Thyroid gland (tissue), 4 donors: ENCODE results near the gene SSX2IP.

Source experiments
- CTCF ChIP-seq, 6 experiments: fragments of 200-600 bp in 3 of 6; fragments of 450-650 bp in 3 of 6; sonication (generic) in 3 of 6; IDR thresholded peaks; one replicate each; pipeline ENCODE4 v1.5.1; 2016 to 2019; ENCODE audit warnings: antibody characterized with exemption in 6 of 6, mild to moderate bottlenecking in 2 of 6, inconsistent platforms in 1 of 6, moderate library complexity in 1 of 6
- POLR2A ChIP-seq, 2 donors: fragments of 450-650 bp; IDR thresholded peaks; one replicate each; pipeline ENCODE4 v1.6.1; 2017; ENCODE audit warnings: antibody characterized with exemption in 2 of 2, mild to moderate bottlenecking in 2 of 2, moderate library complexity in 1 of 2

DNA sequence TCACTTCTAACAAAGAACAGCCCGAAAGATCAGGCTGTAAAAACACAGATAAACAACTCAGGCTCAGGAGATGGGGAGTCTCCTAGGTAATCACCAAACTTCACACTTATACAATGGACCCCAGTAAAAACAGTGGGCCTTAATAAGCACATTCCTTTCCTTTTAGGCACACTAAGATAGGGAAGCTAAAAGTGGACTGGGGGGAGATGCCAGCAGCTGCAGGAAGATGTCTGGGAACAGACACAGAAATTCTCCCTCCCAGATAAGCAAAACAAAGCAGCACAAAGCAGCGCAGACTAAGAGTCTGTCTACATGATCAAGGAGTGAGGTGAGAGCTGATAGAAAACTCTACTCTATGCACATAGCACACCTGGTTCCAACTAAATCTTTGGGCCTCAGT lies 87.0 kb downstream of the SSX2IP start:
- TF ChIP-seq CTCF (IDR thresholded peaks at IDR 0.05) (no peak), POLR2A (IDR thresholded peaks at IDR 0.05) (no peak)
